ENCODE measurements around the gene PPP1R3F. TPM values are rescaled to one million over a fixed set of nuclear protein-coding genes. Genes with fewer than 3 reads are reported as not detected.

The PPP1R3F gene
- total RNA-seq, 1 experiment from 2014 or later, result 7.3 TPM

DNA sequence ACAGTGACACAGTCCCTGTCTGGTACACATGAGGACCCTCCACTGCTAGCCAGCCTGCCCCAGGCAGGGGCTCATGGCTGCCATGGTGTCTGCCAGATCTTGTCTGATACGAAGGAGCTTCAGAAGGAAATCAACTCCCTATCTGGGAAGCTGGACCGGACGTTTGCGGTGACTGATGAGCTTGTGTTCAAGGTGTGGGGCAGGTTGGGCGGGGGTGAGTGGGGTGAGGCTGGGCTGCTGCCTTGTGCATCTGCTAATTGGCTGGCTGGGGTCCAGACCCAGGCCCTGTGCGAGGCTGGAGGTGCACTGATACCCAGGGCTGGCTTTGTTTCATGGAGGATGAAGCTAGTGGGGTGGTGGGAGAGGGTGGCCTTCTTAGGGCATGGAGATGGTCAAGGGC is 20.5 kb upstream of the PPP1R3F start:
- no peak overlapping the region for H2AFZ ChIP-seq (ENCODE audit: low read length)
- peaks cover 27% of the 10 kb centered on the region for H3K9me3 ChIP-seq (ENCODE audit: control insufficient read depth, low read depth, low read length)
- DNase-seq, result no peak
- no peak overlapping the region for H2BK15ac ChIP-seq (ENCODE audit: low read depth, low read length)
- H3K36me3 Mint-ChIP-seq (ENCODE audit: insufficient read depth in 1 of 3, low read depth in 3 of 3), result peaks cover 12 to 44% (median 22%) of the 10 kb centered on the region in 3 experiments
- no peaks in the 10 kb centered on the region for H3K27me3 ChIP-seq (ENCODE audit: insufficient read depth, low read length)
- no peak overlapping the region for H2BK12ac ChIP-seq (ENCODE audit: insufficient read length, low read depth, low read length)
- no peaks in the 10 kb centered on the region for H3K79me1 ChIP-seq (ENCODE audit: insufficient read depth, low read depth, low read length, poor library complexity, severe bottlenecking)
- H3K4me3 Mint-ChIP-seq, result no peak overlapping the region
- H3K4me1 Mint-ChIP-seq, result no peaks in the 10 kb centered on the region
- H3K27ac ChIP-seq (ENCODE audit: insufficient read length, low read depth, low read length), result no peak overlapping the region
- H2BK120ac ChIP-seq (ENCODE audit: low read depth, low read length, poor library complexity, severe bottlenecking), result no peak overlapping the region
- H3K79me2 ChIP-seq (ENCODE audit: insufficient read depth, low read length), result no peaks in the 10 kb centered on the region
- H3K27me3 Mint-ChIP-seq (ENCODE audit: low read depth), result no peaks in the 10 kb centered on the region; the same call in 1 of the 2 replicates
- no peak overlapping the region for H3K18ac ChIP-seq (ENCODE audit: insufficient read length, low read depth, low read length)
- H3K27ac Mint-ChIP-seq, result no peak overlapping the region
- H3K4ac ChIP-seq (ENCODE audit: low read depth, low read length), result no peak overlapping the region
- no peak overlapping the region for H3T11ph ChIP-seq (ENCODE audit: low read length)
- H3K4me1 ChIP-seq (ENCODE audit: insufficient read depth, low read length), result no peaks in the 10 kb centered on the region
- no peaks in the 10 kb centered on the region for H4K20me1 ChIP-seq (ENCODE audit: control insufficient read depth, insufficient read depth, insufficient read length)
- H4K5ac ChIP-seq (ENCODE audit: insufficient read length, low read depth, low read length), result no peak overlapping the region
- H3K14ac ChIP-seq (ENCODE audit: insufficient read depth, low read length), result no peak overlapping the region
- H3K9ac ChIP-seq (ENCODE audit: extremely low read depth, insufficient read length, low read length), result no peak overlapping the region
- H4K91ac ChIP-seq (ENCODE audit: insufficient read length, low read depth, low read length), result no peak overlapping the region
- peaks cover 66 to 80% of the 10 kb centered on the region in 2 experiments for H3K9me3 Mint-ChIP-seq
- no peak for TF ChIP-seq CTCF (conservative IDR thresholded peaks at IDR 0.05)
- H2BK20ac ChIP-seq (ENCODE audit: low read depth, low read length, poor library complexity, severe bottlenecking), result no peak overlapping the region
- H4K8ac ChIP-seq (replicated peaks; ENCODE audit: insufficient read length, low read depth, low read length), result no peak overlapping the region
- no peak overlapping the region for H3K56ac ChIP-seq (ENCODE audit: insufficient read length, low read depth, low read length)
- H2AK5ac ChIP-seq (ENCODE audit: insufficient read length, low read length), result no peak overlapping the region
- no peak overlapping the region for H2BK5ac ChIP-seq (ENCODE audit: insufficient read length, low read length)
- H3K4me2 ChIP-seq (ENCODE audit: insufficient read depth, insufficient read length, low read length), result no peak overlapping the region
- no CpG with 5 or more reads among the region's 6 CpGs for WGBS (ENCODE audit: extremely low coverage, insufficient read length, low lambda C conversion rate)
- no peaks in the 10 kb centered on the region for H3K23me2 ChIP-seq (ENCODE audit: insufficient read length, low read depth, low read length, poor library complexity, severe bottlenecking)
- no peak overlapping the region for H3K23ac ChIP-seq (ENCODE audit: insufficient read length, low read depth, low read length)

Measured in H9 (cell line).